NCI-H2107 (cell line): ENCODE results near the gene TMC4.

Experiments used
- DNase-seq: peaks from one replicate; lab custom pipeline; 2025; lab: John Stamatoyannopoulos, UW

The TMC4 gene

DNA sequence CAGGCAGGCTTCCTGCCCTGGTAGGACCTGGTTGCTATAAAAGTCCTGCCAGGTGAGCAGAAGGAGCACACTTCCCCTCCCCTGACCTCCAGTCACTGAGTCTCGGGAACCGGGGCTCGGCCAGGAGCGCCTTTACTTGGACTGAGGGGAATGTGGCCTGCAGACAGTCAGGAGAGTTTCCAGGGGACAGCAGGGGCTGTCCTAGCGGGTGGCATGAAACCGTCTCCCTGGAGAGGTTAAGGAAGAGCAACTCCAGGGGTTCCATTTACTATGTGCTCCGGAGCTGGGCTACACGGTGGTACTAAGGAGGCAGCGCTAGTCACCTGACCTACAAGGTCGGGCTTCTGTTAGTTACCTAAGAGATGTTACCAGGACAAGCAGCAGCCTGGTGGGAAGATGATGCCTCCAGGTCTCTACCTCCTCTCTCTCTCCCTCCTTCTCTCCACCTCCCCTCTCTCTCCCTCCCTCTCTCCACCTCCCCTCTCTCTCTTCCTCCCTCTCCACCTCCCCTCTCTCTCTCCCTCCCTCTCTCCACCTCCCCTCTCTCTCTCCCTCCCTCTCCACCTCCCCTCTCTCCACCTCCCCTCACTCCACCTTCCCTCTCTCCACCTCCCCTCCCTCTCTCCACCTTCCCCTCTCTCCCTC, 39.5 kb downstream of the TMC4 start:
- no peak for DNase-seq

DNA sequence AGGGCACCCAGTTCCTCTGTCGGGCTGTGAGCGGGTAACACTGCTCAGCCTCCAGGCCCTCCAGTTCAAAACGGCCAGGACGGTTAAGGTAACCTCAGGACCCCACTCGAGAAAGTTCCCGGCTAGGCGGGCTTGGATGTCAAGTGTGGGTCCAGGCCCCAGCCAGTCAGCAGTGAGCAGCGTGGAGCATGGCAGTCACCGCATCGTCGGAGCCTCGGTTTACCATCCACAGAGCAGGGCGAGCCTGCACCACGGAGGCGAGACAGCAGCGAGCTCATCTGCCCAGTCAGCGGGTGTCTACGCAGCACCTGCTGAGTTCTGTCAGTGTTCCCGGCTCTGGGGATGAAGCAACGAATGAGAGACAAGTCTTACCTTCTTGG, 43.4 kb downstream of the TMC4 start:
- no peak for DNase-seq

DNA sequence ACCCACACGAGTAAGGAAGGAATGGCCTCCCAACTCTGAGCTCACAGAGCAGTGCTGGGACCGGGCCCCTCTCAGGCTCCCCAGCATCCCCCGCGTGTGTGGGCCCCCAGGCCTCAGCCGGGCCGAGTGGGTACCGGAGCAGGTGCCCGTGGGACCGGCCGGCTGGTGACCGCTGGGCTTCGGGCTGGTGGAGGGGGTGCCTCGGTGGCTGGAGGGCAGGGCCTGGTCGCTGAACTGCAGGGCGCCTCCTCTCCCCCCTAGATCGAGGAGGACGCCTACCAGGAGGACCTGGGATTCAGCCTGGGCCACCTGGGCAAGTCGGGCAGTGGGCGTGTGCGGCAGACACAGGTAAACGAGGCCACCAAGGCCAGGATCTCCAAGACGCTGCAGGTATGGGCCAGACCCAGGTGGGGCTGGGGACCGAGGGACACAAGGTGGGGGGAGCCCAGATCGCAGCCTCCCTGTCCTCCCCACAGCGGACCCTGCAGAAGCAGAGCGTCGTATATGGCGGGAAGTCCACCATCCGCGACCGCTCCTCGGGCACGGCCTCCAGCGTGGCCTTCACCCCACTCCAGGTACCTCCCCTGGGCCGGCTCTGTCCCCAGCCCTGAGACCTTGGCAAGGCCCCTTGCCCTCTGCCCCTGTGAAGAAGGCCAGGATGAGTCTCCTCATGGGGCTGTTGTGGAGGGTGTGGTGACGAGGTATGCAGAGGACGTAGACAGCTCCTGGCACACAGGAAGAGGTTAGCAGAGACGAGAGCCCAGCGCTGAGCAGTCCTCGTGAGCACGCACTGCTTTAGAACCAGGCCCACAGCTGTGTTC, 44.0 kb downstream of the TMC4 start:
- no peak for DNase-seq

DNA sequence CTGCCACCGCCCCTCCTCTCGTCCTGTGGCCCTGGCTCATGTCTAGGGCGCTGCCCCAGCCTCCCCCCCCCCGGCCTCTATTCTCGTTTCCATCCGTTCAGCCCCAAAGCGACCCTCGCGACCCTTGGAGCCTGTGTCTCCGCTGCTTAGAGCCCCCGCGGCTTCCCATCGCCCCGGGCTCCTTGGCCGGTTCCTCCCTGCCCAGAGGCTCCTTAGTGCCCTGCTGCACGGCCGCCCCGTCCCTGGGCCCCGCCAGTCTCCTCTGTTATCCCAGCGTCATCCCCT, 44.6 kb downstream of the TMC4 start:
- DNase-seq, result no peak

DNA sequence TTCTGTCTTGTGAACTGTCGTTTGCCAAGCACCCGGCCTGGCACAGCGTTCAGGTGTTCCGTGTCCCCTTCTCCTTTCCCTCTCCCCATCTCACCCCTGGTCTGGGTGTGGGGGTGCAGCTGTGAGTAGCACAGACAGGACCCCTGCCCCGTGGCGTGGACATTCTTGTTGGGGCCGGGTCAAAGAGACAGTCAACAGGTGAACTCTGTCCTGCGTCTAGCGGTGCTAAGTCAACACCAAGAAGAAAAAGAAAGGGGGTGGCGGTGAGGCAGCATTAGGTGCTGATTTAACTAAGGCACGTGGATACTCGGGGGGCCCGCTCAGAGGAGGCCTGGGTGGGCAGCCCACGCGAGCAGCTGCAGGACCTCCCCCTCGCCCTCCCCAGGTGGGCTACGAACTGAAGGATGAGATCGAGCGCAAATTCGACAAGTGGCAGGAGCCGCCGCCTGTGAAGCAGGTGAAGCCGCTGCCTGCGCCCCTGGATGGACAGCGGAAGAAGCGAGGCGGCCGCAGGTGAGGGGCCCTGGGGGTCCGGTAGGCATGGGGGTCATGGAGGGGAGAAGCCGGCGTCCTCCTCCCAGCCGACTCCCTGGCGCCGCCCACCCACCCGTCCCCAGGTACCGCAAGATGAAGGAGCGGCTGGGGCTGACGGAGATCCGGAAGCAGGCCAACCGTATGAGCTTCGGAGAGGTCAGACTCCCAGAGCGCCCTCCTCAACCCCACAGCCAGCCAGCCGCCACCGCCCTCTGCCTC, 45.1 kb downstream of the TMC4 start:
- no peak for DNase-seq

DNA sequence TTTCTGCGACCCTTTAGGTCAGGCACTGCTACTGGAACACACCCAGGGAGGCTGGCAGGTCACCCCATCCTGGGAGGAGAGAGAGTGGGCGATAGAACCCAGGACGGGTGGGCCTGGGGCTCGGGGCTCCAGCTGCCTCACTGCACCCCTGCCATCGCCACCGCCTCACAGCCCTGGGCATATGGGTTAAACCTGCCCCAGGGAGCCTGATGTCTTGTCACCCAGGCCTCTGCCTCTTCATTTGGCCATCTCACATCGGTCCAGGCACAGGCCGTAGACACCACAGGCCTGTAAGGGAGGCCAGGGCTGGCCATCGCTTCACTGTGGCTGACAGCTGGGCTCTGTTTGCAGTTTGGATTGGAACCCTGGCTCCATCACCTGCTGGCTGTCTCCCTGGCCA, 47.2 kb downstream of the TMC4 start:
- no peak for DNase-seq

DNA sequence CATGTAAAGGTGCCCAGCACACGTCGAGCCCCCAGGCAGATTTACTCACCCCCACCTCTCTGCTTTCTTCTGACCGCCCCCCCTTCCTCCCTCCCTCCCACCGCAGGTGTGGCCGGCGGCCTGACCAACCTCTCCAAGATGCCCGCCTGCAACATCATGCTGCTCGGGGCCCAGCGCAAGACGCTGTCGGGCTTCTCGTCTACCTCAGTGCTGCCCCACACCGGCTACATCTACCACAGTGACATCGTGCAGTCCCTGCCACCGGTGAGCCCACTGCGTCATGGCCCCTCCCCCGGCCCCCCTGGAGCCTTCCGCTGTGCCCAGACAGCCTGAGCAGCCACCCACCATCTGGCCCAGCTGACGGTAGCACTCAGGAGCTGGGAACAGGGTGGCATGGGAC, 48.6 kb downstream of the TMC4 start:
- DNase-seq, result no peak

DNA sequence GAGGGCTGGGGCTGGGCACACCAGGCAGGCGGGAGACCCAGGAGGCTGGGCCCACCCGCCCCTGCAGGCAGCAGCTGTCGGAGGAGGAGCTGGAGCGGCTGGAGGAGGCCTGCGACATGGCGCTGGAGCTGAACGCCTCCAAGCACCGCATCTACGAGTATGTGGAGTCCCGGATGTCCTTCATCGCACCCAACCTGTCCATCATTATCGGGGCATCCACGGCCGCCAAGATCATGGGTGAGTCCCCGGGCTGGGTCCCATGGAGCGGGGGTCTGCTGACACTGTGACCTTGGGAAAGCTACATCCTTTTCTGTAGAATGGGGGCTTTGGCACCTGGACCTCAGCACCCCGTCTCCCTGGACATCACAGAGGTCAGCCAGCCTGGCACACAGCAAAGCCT, 49.3 kb downstream of the TMC4 start:
- no peak for DNase-seq

DNA sequence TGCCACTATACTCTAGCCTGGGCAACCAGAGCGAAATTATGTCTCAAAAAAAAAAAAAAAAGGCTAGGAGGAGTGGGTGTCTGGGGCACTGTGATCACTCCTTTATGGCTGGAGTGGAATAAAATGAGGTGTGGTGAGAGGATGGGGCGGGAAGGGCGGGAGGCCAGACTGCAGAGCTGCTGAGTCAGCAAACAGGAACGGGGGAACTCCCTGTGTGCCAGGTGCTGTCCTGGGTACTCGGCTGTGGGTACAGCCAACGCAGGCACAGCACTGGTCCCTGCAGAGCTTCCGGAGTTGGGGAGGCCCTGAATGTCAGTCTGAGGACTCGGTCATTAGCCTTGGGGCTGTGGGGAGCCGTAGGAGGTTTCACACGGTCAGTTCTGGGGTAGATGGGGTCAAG, 51.7 kb downstream of the TMC4 start:
- no peak for DNase-seq

DNA sequence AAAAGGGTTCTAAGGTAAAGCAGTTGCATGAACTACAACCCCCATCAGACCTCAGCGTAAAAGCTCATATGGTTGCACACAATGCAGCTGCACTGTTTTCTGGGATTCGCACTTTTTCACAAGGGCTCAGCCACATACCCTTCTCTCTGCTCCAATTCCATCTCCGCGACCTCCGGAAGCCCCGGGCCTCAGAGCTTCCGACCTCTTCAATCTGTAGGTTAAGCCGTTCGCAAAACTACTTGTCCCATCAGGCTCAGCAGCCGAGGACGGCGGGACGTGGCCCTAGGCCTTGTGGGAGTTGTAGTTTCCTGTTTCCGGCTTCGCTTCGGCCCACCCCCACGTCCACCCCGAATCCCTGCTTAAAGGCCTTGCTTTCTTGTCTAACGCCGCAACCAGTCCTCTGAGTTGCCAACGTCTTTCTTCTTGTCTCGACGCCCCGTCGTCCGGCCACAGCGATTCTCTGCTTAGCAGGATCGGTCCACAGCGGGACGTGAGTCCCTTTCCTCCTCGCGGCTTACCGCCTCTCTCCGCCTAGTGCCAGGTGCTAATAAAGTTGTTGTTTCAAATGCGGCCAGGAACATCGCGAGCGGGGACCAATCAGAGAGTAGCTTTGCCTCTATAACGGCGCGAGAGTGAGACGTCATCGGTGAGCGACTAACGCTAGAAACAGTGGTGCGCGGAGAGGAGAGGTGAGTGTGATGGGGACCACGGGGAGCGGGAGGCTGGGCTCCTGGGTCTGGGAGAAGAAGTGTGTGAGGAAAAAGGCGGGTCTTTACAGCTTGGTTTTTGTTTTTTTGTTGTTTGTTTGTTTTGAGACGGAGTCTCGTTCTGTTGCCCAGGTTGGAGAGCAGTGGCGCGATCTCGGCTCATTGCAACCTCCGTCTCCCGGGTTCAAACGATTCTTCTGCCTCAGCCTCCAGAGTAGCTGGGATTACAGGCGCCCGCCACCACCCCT, 57.6 kb downstream of the TMC4 start, which contains the start of the genes PRPF31 and TFPT:
Gene PRPF31, plus strand, starts transcription at position 646 of the 955 bp plus-strand sequence. CDS start 2,525 bp downstream, outside the sequence.
Gene TFPT, minus strand, starts transcription at position 549 of the 955 bp plus-strand sequence. Its CDS starts 388 bp downstream, at position 161.
- peak; percentile 94 for DNase-seq

DNA sequence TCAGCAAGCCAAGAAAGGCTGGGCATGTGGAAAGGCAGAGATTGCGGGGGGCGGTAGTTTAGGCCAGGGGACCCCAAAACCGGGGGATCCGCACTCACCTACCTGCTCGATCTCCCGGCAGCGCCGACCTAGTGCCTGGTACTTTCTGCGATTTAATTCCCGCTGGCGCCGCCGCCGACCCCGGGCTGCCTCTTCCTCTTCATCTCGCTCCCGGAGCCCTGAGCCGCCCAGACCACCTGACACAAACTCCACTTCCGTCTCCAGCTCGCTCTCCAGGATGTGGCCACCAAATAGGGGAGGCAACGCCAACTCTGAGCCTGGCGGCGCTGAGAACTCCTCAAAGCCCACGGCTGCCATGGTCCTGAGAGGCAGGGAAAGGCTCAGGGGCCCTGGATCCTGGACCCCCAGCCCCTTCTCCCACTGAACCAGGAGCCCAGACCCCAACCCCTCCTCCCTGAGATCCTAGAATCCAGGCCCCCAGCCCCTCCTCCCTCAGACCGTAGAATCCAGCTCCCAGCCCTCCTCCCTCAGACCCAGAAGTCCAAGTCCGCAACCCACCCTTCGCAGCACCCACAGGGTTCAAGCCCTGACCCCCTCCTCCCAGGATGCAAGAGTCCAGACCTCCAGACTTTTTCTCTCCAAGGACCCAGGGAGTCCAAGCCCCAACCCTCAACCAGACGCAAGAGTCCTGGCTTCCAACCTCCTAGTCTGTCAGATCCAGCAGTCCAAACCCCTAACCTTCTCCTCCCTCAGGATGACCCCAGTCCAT, 58.4 kb downstream of the TMC4 start:
- DNase-seq, result peak; percentile 21
